ENCODE data around the gene CDKN2B. TPM values are rescaled to one million over a fixed set of nuclear protein-coding genes. Genes with fewer than 3 reads are reported as not detected.

CDKN2B gene
- total and polyA plus RNA-seq, 2 of the 13 experiments (the other 11 are each of a cell fraction or from before 2014, with no cell fraction given) = 1.4 to 1.5 TPM

GRCh38 chr9:22005021-22005701 is 3.9 kb downstream of the CDKN2B start (continued):
- TF ChIP-seq SIX1 (CRISPR knock-in tag; IDR thresholded peaks at IDR 0.05; ENCODE audit: borderline replicate concordance) (no peak), KDM5A (IDR thresholded peaks at IDR 0.05; ENCODE audit: borderline replicate concordance, low read length) (no peak), ARNT (IDR thresholded peaks at IDR 0.05) (no peak)

- Histone ChIP-seq H4K20me1 (ENCODE audit: insufficient read depth, low read length) (no peaks in the 10 kb centered on the region), H3K4me3 (replicated peaks in 1 of 3; ENCODE audit: insufficient read depth in 1 of 3, low read depth in 2 of 3, low read length in 3 of 3) (no peak overlapping the region), H3K4me2 (ENCODE audit: low read depth, low read length) (no peak overlapping the region), H3K9ac (ENCODE audit: insufficient read depth, low read depth, low read length) (no peak overlapping the region), H3K36me3 (replicated peaks in 1 of 2; ENCODE audit: control insufficient read depth in 1 of 2, insufficient read depth in 2 of 2, low read length in 2 of 2) (no peaks in the 10 kb centered on the region), H3K27ac (ENCODE audit: extremely low read length, insufficient read depth, low read length) (no peak overlapping the region), H3K27me3 (ENCODE audit: control insufficient read depth in 1 of 2, insufficient read depth in 2 of 2, low read length in 2 of 2) (no peaks in the 10 kb centered on the region), H2AFZ (ENCODE audit: low read length) (no peak overlapping the region), H3K9me3 (ENCODE audit: low read length) (no peaks in the 10 kb centered on the region), H3K79me2 (ENCODE audit: insufficient read depth, low read length) (no peaks in the 10 kb centered on the region), H3K4me1 (ENCODE audit: insufficient read depth, low read length) (no peaks in the 10 kb centered on the region)
- WGBS (ENCODE audit: low lambda C conversion rate) = 0% methylated on average over 1 of the region's 1 CpG
- in situ Hi-C loops (cut with HindIII; ENCODE audit: extremely low pct_ligation_motif_present, low pct_unique_long_range_greater_than_20kb) = no loop called here
- ChIA-PET POLR2A (no interaction called here), CTCF (ENCODE audit: low intra/inter-chr PET ratio, low total read pairs) (no interaction called here)
- no TSS peak for BruUV-seq (replicated peaks)
- no peak for TF ChIP-seq ZNF441 (CRISPR knock-in tag; IDR thresholded peaks at IDR 0.05; ENCODE audit: borderline replicate concordance)
- TF ChIP-seq ZNF256 (CRISPR knock-in tag; conservative IDR thresholded peaks at IDR 0.05) = no peak
- no peak for TF ChIP-seq ATF7 (IDR thresholded peaks at IDR 0.05)
- TF ChIP-seq ATF7 (CRISPR knock-in tag; IDR thresholded peaks at IDR 0.05) = no peak
- no peak for TF ChIP-seq PLSCR1 (CRISPR knock-in tag; IDR thresholded peaks at IDR 0.05; ENCODE audit: borderline replicate concordance)
- no peak for TF ChIP-seq ZNF484 (CRISPR knock-in tag; IDR thresholded peaks at IDR 0.05; ENCODE audit: borderline replicate concordance, low read depth)
- no peak for FAIRE-seq
- intact Hi-C loops (cut with micrococcal nuclease; ENCODE audit: unreplicated experiment) = loop anchor here (10.0 kb wide), 1 partner anchor 667 kb away; the partner anchor contains the start of gene KLHL9
- no peak for ATAC-seq
- no peak for DNase-seq (ENCODE audit: low spot score)
Measured at GRCh38 chr9:22002038-22002437, 7.1 kb downstream of the CDKN2B start.
